DMS53 treated with DMSO at 0.1 percent for 48 hours (cell line): Measurements from ENCODE around the gene GPI.
"Not testable (repeated sequence)": the region's sequence is repeated elsewhere in the genome, so short reads cannot be mapped to it uniquely, and the experiment has no call there.

Source experiments
- DNase-seq: peaks from one replicate; lab custom pipeline; 2025; ENCODE audit not compliant: unreplicated experiment; lab: John Stamatoyannopoulos, UW

The GPI gene

DNA sequence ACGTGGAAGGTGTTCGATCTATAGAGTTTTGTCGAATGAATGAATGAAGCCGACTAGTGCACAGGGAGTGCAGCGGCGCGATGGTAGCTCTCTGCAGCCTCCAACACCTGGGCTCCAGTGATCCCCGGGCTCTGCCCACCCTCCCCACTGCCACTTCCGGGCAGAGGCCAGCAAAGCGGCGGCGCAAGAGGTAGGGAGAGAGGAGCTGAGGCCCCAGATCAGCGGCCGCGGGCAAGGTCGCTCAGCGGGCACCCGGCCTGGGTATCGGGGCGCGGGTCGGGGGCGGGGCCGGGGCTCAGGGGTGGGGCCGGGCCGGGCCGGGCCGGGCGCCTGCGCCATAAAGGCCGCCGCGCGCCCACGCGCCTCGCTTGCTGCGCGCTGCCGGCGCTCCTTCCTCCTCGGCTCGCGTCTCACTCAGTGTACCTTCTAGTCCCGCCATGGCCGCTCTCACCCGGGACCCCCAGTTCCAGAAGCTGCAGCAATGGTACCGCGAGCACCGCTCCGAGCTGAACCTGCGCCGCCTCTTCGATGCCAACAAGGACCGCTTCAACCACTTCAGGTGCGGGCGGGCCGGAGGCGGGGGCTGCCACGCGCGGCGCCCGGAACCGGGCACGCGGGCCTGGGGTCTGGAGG is at the start of gene GPI:
TSS of gene GPI (plus strand) at position 367 of the 633 bp plus-strand sequence. CDS start at position 438, 71 bp downstream.
- DNase-seq: peak; percentile 70

DNA sequence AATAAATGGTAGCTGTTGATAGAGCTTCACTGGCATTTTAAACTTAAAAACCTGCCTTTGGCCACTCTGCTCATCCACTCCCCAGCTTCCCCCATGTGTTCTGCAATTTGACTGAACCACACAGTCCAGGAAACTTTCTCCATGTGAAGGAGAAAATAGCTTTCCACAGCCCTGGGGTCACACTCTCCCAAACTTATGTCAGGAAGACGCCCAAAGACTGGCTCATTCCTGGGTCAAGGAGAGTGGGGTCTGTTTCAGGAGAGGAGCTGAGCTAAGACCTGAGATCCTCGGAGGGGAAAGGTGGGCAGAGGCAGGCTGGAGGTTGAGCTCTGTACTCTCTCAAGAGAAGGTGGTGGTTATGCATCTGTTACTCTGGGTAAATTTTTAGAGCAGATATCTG is 48.7 kb upstream of the GPI start:
- DNase-seq: no peak

DNA sequence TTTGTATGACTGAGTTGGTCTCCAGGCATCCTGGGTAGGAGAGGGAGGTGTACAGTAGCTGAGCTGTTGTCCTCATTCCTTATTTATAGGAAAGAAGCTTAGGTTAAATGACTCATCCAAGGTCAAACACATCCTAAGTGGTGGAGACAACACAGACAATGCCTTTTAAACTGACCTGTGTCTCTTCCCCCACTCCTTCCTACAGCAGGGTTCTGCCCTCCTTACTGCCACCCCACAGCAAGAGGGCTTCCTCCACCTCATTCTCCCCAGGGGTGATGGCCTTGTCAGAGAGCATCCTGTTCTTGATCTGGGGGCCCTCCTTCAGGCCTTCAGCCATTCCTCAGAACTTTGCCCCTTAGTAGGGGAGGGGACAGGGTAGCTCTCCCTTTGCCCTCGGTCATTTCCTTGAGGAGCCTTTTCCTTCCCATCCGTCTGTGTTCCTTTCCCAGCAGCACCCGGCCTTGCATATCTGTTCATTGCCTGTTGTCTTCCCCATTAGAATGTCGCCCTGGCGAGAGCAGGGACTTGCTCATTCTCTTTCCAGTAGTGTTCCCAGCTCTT is 48.2 kb upstream of the GPI start:
- DNase-seq: no peak

DNA sequence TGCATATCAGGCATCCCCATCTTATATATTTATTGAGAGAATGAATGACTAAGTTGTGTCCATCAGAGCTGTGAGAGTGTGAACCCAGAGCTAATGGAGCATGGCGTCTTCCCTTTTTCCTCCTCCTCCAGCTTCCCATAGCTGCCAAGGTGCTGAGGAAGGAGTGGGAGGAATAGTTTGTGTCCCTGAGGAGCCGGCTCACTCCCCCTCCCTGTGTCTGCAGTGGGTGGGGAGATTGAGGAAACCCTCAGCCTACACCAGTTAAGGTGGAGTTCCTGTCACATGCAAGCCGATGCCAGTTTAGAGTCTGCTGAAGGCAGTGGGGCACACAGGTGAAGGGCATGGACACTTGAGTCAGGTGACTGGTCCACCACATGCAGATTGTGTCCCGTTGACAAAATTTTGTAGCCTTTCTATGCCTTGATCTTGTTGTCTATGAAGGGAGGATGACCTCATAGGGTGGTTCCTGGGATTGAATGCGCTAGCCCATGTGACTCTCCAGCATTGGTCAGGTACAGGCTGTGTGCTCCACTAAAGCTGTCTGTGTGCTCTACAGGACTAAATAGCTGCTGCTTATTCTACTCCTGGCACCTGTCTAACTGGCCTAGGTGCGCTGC is 47.6 kb upstream of the GPI start:
- peak; percentile 10 for DNase-seq

DNA sequence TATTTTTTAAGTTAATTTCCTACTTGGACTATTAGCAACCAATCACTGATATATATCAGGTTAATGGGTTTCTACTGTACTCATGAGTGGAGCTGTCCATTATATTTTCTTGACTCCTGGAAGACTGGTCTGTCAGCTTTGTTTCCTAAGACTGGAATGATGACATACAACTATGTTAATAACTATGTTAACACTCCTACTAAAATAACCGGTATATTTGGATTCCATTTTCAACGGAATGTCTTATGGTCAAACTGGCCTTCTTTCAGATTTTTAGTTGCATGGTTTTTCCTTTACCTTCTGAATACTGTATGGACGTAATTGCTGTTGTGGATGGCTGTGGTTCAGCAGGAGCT is 45.8 kb upstream of the GPI start:
- DNase-seq: no peak

DNA sequence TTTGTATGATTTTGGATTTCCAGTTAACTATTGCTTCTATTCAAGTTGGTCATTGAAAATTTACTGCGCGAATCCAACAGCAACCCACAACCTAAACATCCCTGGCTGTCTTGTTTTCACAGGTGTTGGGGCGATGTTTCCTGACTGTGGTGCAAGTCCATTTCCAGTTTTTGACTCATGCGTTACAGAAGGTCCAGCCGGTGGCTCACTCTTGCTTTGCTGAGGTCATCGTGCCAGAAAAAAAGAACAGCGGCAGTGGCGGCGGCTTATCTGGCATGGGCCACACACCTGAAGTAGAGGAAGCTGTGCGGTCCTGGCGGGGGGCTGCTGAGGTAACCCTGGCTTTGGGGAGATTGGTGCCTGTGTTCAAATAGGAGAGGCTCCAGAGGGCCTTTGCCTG is 45.2 kb upstream of the GPI start:
- DNase-seq: no peak

DNA sequence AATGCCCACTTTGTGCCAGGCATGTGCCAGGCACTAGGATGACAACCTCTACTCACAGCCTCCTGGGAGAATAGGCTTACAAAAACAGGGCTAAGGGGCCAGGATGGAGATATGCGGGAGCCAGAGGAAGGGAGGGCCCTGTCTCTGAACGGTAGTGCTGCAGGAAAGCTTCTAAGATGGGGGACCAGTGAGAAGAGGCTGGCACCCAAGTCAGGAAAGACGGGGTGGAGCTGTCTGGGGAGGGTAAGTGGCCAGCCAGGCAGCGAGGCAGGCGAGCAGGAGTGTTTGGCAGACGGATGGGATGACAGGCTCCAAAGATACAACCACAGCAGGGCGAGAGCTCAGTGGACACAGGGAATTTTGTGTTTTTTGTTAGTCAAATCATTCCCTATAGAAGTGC is 44.7 kb upstream of the GPI start:
- DNase-seq: no peak

DNA sequence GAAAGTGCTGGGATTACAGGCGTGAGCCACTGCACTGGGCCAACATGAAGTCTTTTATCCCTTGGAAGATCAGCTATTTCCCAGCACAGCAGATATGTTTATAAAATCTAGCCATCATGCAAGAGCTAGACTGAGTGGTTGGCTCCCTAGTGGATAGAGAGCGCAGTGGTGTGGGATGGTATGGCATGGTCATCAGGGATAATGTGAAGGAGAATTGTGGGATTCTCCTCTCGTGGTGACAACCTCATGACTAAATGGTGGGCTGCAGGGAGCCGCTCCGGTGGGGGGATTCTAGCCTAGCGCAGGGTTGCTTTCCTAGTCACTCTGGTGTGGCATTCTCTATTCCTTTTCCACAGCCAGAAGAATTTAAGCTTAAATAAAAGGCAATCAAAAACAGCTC is 43.3 kb upstream of the GPI start:
- no peak for DNase-seq

DNA sequence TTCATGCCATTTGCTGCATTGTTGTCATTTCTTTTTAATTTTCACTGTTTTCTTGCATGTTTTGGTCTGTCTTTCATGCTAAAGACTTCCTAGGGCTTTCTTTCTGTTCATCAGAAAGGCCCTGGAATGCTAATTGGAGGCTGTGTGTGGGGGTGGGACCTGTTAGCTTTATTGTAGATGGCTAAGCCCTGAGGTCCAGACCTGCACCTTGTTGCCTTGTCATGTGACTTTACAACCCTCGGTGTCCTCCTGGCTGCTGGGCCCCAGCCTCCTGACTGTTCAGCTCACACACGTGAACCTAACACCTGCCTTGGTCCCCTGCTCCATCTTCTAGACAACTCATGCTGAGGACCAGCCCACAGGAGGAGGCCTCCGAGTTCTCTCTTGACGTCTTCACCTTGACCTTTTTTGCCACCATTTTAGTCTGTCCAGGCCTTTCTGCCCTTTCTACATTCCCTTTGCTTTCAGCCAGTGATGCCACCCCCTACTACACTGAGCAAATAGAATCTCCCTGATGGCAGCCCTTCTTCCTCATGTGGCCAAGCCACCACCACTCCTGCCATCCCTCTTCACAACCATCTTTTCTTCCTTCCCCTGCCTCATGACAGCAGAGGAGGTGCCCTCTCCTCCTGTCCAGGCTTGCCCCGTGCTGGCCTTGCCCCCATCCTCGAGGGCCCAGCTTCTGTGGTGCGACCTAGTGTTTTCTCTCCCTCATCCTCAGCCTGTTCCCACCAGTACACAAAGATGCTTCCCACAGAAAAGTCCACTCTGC is 41.4 kb upstream of the GPI start:
- no peak for DNase-seq

DNA sequence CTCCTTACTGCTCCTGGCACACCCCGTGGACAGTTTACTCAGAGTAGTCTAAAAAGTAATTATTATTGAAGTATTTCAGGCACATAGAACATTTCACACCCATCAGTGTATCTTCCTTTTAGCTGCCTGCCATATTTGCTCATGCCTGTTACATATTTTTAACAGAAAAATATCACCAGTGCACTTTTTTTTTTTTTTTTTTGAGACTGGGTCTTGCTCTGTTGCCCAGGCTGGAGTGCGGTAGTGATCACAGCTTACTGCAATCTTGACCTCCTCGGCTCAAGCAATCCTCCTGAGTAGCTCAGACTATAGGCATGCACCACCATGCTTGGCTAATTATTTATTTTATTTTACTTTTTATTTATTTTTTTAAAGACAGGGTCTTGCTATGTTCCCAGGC is 40.7 kb upstream of the GPI start:
- no peak for DNase-seq

- no peak for DNase-seq
Observed at GRCh38 chr19:34325181-34325580, 39.8 kb upstream of the GPI start.

- no peak for DNase-seq
Observed at GRCh38 chr19:34325981-34326787, 38.8 kb upstream of the GPI start.

DNA sequence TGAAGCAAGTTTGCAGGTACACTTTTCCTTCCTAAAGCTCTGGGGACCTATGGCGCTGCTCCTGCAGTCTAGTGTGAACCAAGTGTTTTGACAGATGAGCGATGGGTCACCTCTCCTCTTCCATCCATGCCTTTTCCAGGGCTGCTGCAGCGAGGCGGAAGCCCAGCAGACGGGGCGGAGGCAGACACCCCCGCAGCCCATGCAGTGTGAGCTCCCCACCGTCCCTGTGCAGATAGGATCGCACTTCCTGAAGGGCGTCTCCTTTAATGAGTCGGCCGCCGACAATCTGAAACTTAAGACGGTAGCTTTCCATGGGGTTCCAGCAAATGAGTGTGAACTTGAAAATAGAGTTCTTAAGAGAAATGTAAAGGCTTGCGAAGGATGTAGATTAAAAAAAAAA is 37.1 kb upstream of the GPI start:
- DNase-seq: no peak

GRCh38 chr19:34328982-34329381 is 36.0 kb upstream of the GPI start:
- DNase-seq: no peak

- no peak for DNase-seq
Observed at GRCh38 chr19:34330116-34330515, 34.9 kb upstream of the GPI start.

GRCh38 chr19:34330596-34330995 is 34.4 kb upstream of the GPI start:
- not testable (repeated sequence) for DNase-seq

- not testable (repeated sequence) for DNase-seq
Observed at GRCh38 chr19:34331596-34331995, 33.4 kb upstream of the GPI start.

DNA sequence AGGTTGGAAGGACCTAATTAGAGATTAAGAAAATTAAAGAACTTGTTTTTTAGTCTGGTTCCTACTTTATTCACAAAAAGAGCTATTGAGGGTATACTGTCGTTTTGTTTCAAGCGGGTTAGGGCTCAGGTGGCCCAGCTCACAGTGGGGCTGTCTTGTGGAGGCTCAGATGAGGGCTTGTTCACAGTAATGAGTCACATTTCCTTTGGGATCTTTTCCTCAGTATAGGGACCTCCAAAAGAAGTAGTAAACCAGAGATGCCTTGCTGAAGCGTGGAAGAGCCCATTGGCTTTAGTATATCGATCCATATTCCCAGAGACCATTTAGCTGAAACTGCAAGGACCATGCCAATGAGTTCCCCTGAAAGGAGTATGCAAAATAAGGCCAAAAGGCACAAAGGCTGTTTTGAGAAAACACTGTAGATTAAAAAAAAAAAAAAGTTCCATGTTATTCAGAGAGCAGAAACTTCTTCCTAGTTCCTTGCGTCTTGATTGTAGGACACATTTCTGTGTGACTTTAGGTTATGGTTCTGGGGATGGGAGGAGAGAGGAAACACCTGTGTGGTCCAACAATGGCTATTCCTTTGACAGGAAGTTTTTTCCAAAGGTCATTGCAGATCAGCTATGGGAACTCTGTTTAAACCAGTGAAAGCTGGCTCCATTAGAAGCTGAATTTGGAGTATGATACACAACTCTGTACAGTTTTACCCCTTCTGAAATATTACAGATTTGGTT is 32.8 kb upstream of the GPI start:
- no peak for DNase-seq

- no peak for DNase-seq
Observed at GRCh38 chr19:34335914-34336313, 29.1 kb upstream of the GPI start.

GRCh38 chr19:34336781-34337271 is 28.2 kb upstream of the GPI start:
- peak; percentile 10 for DNase-seq
